GM12878 (cell line): ENCODE measurements around the gene MARCHF9. TPM values are rescaled to one million over a fixed set of nuclear protein-coding genes. Genes with fewer than 3 reads are reported as not detected.
A peak's percentile ranks its signal among the peaks of the same experiment; 100 is the strongest.

ENCODE experiments used
- ATAC-seq: fragments of 200-7000 bp; cut with Tn5 transposase; 3 replicates; pipeline ENCODE4 v1.9.1; 2020; ENCODE audit warnings: mild to moderate bottlenecking, moderate library complexity
- BruUV-seq: library from RNA; stranded (reverse); fragments of 400-500 nt; replicated peaks from 2 replicates; lab custom pipeline; 2021; lab: Mats Ljungman, UMichigan
- CTCF ChIA-PET: fragments of 300-600 bp; sonication (Branson Sonifier 250); formaldehyde crosslinking; extraction: SDS; loops from one replicate; lab custom pipeline; 2021; ENCODE audit warnings: inconsistent platforms; lab: Yijun Ruan, JAX
- POLR2A ChIA-PET: fragments of 350-600 bp; formaldehyde crosslinking; extraction: SDS; loops from one replicate; lab custom pipeline; 2021; ENCODE audit warnings: inconsistent platforms; lab: Charles Lee
- RAD21 ChIA-PET: fragments of 300-600 bp; sonication (Branson Sonifier 250); formaldehyde crosslinking; loops from one replicate; lab custom pipeline; 2023; ENCODE audit warnings: antibody characterized with exemption; ENCODE audit not compliant: unreplicated experiment; lab: Charles Lee
- SMC1A ChIA-PET: fragments of 300-600 bp; sonication (Branson Sonifier 250); formaldehyde crosslinking; loops from one replicate; lab custom pipeline; 2023; ENCODE audit not compliant: unreplicated experiment, uncharacterized antibody; lab: Charles Lee
- DNase-seq: peaks from one replicate; pipeline ENCODE4 v3.0.0-alpha.2; 2011; ENCODE audit warnings: low read depth, low spot score
- FAIRE-seq: peaks from 3 replicates; lab custom pipeline; 2011; peaks lifted over from hg19 to GRCh38; lab: Jason Lieb, UNC
- H2AFZ ChIP-seq: 2 replicates; pipeline ENCODE4 v1.6.0; 2011; ENCODE audit warnings: low read depth, low read length, control low read depth; ENCODE audit not compliant: control insufficient read depth
- H3K27ac ChIP-seq: 2 replicates; pipeline ENCODE4 v1.5.1; 2011; ENCODE audit warnings: control low read depth; ENCODE audit not compliant: control insufficient read depth, insufficient read depth
- H3K27me3 ChIP-seq, 2 experiments: replicated peaks in 1 of 2; 2 replicates each; pipeline versions ENCODE4 v1.6.0 to v1.6.1; 2011; ENCODE audit warnings: low read length in 1 of 2; ENCODE audit not compliant: control insufficient read depth in 2 of 2, insufficient read depth in 2 of 2
- H3K36me3 ChIP-seq, 2 experiments: 2 replicates each; pipeline ENCODE4 v1.5.1; 2011; ENCODE audit warnings: low read length in 1 of 2; ENCODE audit not compliant: control insufficient read depth in 2 of 2, insufficient read depth in 2 of 2
- H3K4me1 ChIP-seq: 2 replicates; pipeline ENCODE4 v1.6.1; 2011; ENCODE audit warnings: mild to moderate bottlenecking, low read length, moderate library complexity, mixed read lengths; ENCODE audit not compliant: control insufficient read depth, insufficient read depth
- H3K4me2 ChIP-seq: 2 replicates; pipeline ENCODE4 v1.6.0; 2011; ENCODE audit warnings: control low read depth; ENCODE audit not compliant: control insufficient read depth, insufficient read depth
- H3K4me3 ChIP-seq: fragments of 200-600 bp; sonication (generic); 2 replicates; pipeline ENCODE4 v1.5.1; 2016
- H3K79me2 ChIP-seq: 2 replicates; pipeline ENCODE4 v1.6.0; 2011; ENCODE audit warnings: low read length; ENCODE audit not compliant: control insufficient read depth, insufficient read depth
- H3K9ac ChIP-seq: 2 replicates; pipeline ENCODE4 v1.8.0; 2011; ENCODE audit warnings: low read length, control low read depth, mixed read lengths; ENCODE audit not compliant: control insufficient read depth, insufficient read depth
- H3K9me3 ChIP-seq: replicated peaks from 3 replicates; pipeline ENCODE4 v1.5.1; 2011; ENCODE audit warnings: mild to moderate bottlenecking, low read length; ENCODE audit not compliant: control insufficient read depth, insufficient read depth
- H4K20me1 ChIP-seq: 2 replicates; pipeline ENCODE4 v1.6.0; 2011; ENCODE audit not compliant: control insufficient read depth, insufficient read depth
- CBX3 ChIP-seq: fragments of 200-600 bp; sonication (generic); IDR thresholded peaks from 2 replicates; pipeline ENCODE4 v1.6.1; 2016; ENCODE audit warnings: low read depth, borderline replicate concordance
- CHD2 ChIP-seq: IDR thresholded peaks from 2 replicates; pipeline ENCODE4 v1.6.1; 2011; ENCODE audit warnings: low read depth, low read length, improper control_type of control experiment, borderline replicate concordance
- E2F4 ChIP-seq: IDR thresholded peaks from 2 replicates; pipeline ENCODE4 v1.6.1; 2012; ENCODE audit warnings: low read depth, low read length, improper control_type of control experiment
- E4F1 ChIP-seq: fragments of 450-650 bp; IDR thresholded peaks from 2 replicates; pipeline ENCODE4 v1.6.1; 2018; ENCODE audit warnings: borderline replicate concordance, mild to moderate bottlenecking; ENCODE audit not compliant: partially characterized antibody
- MAX ChIP-seq: IDR thresholded peaks from 2 replicates; pipeline ENCODE4 v1.6.1; 2012; ENCODE audit warnings: low read depth, low read length, improper control_type of control experiment
- NBN ChIP-seq: fragments of 450-650 bp; IDR thresholded peaks from 2 replicates; pipeline ENCODE4 v1.6.1; 2016
- NRF1 ChIP-seq: conservative IDR thresholded peaks from 2 replicates; pipeline ENCODE4 v1.6.1; 2011; ENCODE audit warnings: mild to moderate bottlenecking, low read depth, low read length, improper control_type of control experiment
- POLR2AphosphoS2 ChIP-seq: IDR thresholded peaks from 2 replicates; pipeline ENCODE4 v1.6.1; 2011; ENCODE audit warnings: low read depth, mild to moderate bottlenecking, low read length, improper control_type of control experiment, moderate library complexity
- PRDM15 ChIP-seq: fragments of 450-650 bp; formaldehyde crosslinking; IDR thresholded peaks from 2 replicates; pipeline ENCODE4 v1.4.0; 2020; ENCODE audit warnings: mild to moderate bottlenecking, moderate library complexity
- SIX5 ChIP-seq: IDR thresholded peaks from 2 replicates; pipeline ENCODE4 v1.6.1; 2011; ENCODE audit warnings: mild to moderate bottlenecking, low read depth, low read length, moderate library complexity; ENCODE audit not compliant: severe bottlenecking
- SMARCA5 ChIP-seq: fragments of 450-650 bp; IDR thresholded peaks from 2 replicates; pipeline ENCODE4 v1.6.1; 2017; ENCODE audit warnings: mild to moderate bottlenecking
- SUPT20H ChIP-seq: IDR thresholded peaks from 2 replicates; pipeline ENCODE4 v1.6.1; 2011; ENCODE audit warnings: low read depth, mild to moderate bottlenecking, low read length, moderate library complexity, borderline replicate concordance; ENCODE audit not compliant: control insufficient read depth
- TBL1XR1 ChIP-seq: IDR thresholded peaks from 2 replicates; pipeline ENCODE4 v1.6.1; 2012; ENCODE audit warnings: low read depth, low read length, improper control_type of control experiment
- ZNF622 ChIP-seq: fragments of 450-650 bp; IDR thresholded peaks from 2 replicates; pipeline ENCODE4 v1.6.1; 2017; ENCODE audit warnings: mild to moderate bottlenecking, inconsistent platforms
- WGBS: methylation state at CpG from one replicate; pipeline ENCODE4 v1.1.6; 2016; ENCODE audit warnings: low lambda C conversion rate; ENCODE audit not compliant: insufficient replicate concordance, insufficient coverage; ENCODE audit errors: missing lambda C conversion rate; 5-methylcytosine and 5-hydroxymethylcytosine counted together
- in situ Hi-C: fragments of 300-500 bp; cut with MboI; formaldehyde crosslinking; loops from 9 replicates; pipeline ENCODE4 v1.14.3; 2018; ENCODE audit warnings: mixed read lengths
- intact Hi-C: fragments of 100-400 bp; cut with micrococcal nuclease; formaldehyde crosslinking; loops from one replicate; pipeline ENCODE4 v1.14.2; 2022; ENCODE audit not compliant: unreplicated experiment
- polyA plus RNA-seq, 11 experiments: library from polyadenylated mRNA; depleted of rRNA in 4 of 11; unstranded in 6 of 11; stranded (reverse) in 5 of 11; fragments of >200 nt; fragmentation: Nextera tagmentation in 4 of 11; fragmentation: Illumina TruSeq in 1 of 11; extraction: Ambion mirVana in 4 of 11; extraction: Trizol in 1 of 11; gene quantifications; 1 replicate in 1 of 11; 2 replicates in 10 of 11; pipeline versions ENCODE4 v1.2.1 to v1.2.3, GENCODE V29; 2011 to 2016; ENCODE audit warnings: inconsistent platforms in 2 of 11, missing spikeins in 2 of 11, low read depth in 1 of 11
- total RNA-seq, 4 experiments: library from RNA; depleted of rRNA in 3 of 4; stranded (reverse); fragments of >200 nt in 3 of 4; fragmentation: Illumina TruSeq in 1 of 4; extraction: Trizol in 1 of 4; gene quantifications; 2 replicates each; pipeline versions ENCODE4 v1.2.1 to v1.2.3, GENCODE V29; 2013 to 2021

MARCHF9 gene
- total and polyA plus RNA-seq, 10 of the 15 experiments (the other 5 are each of a cell fraction or from before 2014, with no cell fraction given): 2.4 to 29.3 (median 13.0) TPM

GRCh38 chr12:57722716-57723629, 31.9 kb upstream of the MARCHF9 start (continued):
- no peak for TF ChIP-seq E4F1
- TF ChIP-seq POLR2AphosphoS2: peak; percentile 38; the same call in 1 of the 2 replicates

GRCh38 chr12:57723630-57723962, 31.3 kb upstream of the MARCHF9 start:
- CTCF ChIA-PET: interaction anchor here (1.1 kb wide), 1 partner anchor 9 kb away, joined by 3 read pairs; no protein-coding TSS in a partner anchor
- no peak overlapping the region for H3K9ac ChIP-seq
- SMC1A ChIA-PET: no interaction called here
- no peak for FAIRE-seq
- H4K20me1 ChIP-seq: no peaks in the 10 kb centered on the region
- WGBS: 100% methylated on average over 2 of the region's 2 CpGs
- no peak overlapping the region for H2AFZ ChIP-seq
- intact Hi-C loops: no loop called here
- RAD21 ChIA-PET: no interaction called here
- no peak overlapping the region for H3K27ac ChIP-seq
- peaks cover 8 to 11% of the 10 kb centered on the region in 2 experiments; a peak in 3 of 4 replicates for H3K36me3 ChIP-seq
- no peaks in the 10 kb centered on the region for H3K27me3 ChIP-seq
- no peaks in the 10 kb centered on the region for H3K79me2 ChIP-seq
- no peak for ATAC-seq
- no peaks in the 10 kb centered on the region for H3K9me3 ChIP-seq
- no peak overlapping the region for H3K4me3 ChIP-seq
- no TSS peak for BruUV-seq
- in situ Hi-C loops: no loop called here
- DNase-seq: no peak
- H3K4me1 ChIP-seq: no peaks in the 10 kb centered on the region
- POLR2A ChIA-PET: interaction anchor here (0.5 to 1.1 kb wide), 3 partner anchors 18 to 51 kb away, joined by 3 to 5 read pairs (median 3); partner anchors contain the start of gene TSPAN31
- no peak overlapping the region for H3K4me2 ChIP-seq
- TF ChIP-seq SUPT20H (no peak), CBX3 (no peak), SMARCA5 (no peak), PRDM15 (no peak), NBN (no peak), SIX5 (no peak), TBL1XR1 (no peak), ZNF622 (no peak), E2F4 (no peak), MAX (no peak), NRF1 (no peak), CHD2 (no peak)
